Prostate gland (tissue), 2 donors: ENCODE measurements around the gene MFN2.

Experiments
- CTCF ChIP-seq, 4 experiments: fragments of 200-600 bp in 2 of 4; fragments of 450-650 bp in 2 of 4; sonication (generic) in 2 of 4; IDR thresholded peaks; 1 replicate in 3 of 4; 2 replicates in 1 of 4; pipeline ENCODE4 v1.5.1; 2016 to 2019; ENCODE audit warnings: antibody characterized with exemption in 4 of 4, mild to moderate bottlenecking in 2 of 4, moderate library complexity in 2 of 4
- POLR2A ChIP-seq: fragments of 450-650 bp; IDR thresholded peaks from one replicate; pipeline ENCODE4 v1.6.1; 2016; ENCODE audit warnings: antibody characterized with exemption, mild to moderate bottlenecking

- TF ChIP-seq CTCF (IDR thresholded peaks at IDR 0.05): no peak
- TF ChIP-seq POLR2A: no peak
Measured at GRCh38 chr1:11946647-11947046, 33.6 kb upstream of the MFN2 start.
